Activated naive CD4-positive, alpha-beta T cell treated with anti-CD3 and anti-CD28 coated beads, Interleukin-2, amount 10 ng/mL, durations not matched to agents 7 days and 5 days (primary cell): ENCODE measurements around the gene COPRS.

ENCODE experiments used
- CTCF ChIA-PET: fragments of 350-600 bp; sonication (Branson Sonifier 250); formaldehyde crosslinking; loops from one replicate; lab custom pipeline; 2021; ENCODE audit warnings: antibody characterized with exemption; lab: Charles Lee
- DNase-seq: peaks from one replicate; pipeline ENCODE4 v3.0.0-alpha.2; 2020
- H3K27ac Mint-ChIP-seq: one replicate; pipeline ENCODE4 v1.8.0; 2021; ENCODE audit warnings: mild to moderate bottlenecking, moderate library complexity, mixed read lengths
- H3K27me3 Mint-ChIP-seq: one replicate; pipeline ENCODE4 v1.8.0; 2021; ENCODE audit warnings: mild to moderate bottlenecking, mixed read lengths
- H3K36me3 Mint-ChIP-seq: one replicate; pipeline ENCODE4 v1.8.0; 2021; ENCODE audit warnings: mixed read lengths
- H3K4me1 Mint-ChIP-seq: one replicate; pipeline ENCODE4 v1.8.0; 2021; ENCODE audit warnings: mixed read lengths
- H3K4me3 Mint-ChIP-seq: one replicate; pipeline ENCODE4 v1.8.0; 2021; ENCODE audit warnings: mild to moderate bottlenecking, moderate library complexity, mixed read lengths
- H3K9me3 Mint-ChIP-seq: one replicate; pipeline ENCODE4 v1.8.0; 2021; ENCODE audit warnings: mixed read lengths

Gene COPRS

GRCh38 chr17:31869797-31870568 is 10.9 kb upstream of the COPRS start:
- H3K4me1 Mint-ChIP-seq = no peaks in the 10 kb centered on the region
- H3K36me3 Mint-ChIP-seq = peaks cover 52% of the 10 kb centered on the region

GRCh38 chr17:31869031-31869430 is 10.0 kb upstream of the COPRS start:
- Mint-ChIP-seq H3K4me1 (no peaks in the 10 kb centered on the region), H3K4me3 (no peak overlapping the region), H3K27ac (no peak overlapping the region), H3K36me3 (peaks cover 50% of the 10 kb centered on the region), H3K9me3 (no peaks in the 10 kb centered on the region), H3K27me3 (no peaks in the 10 kb centered on the region)
- DNase-seq = no peak
- CTCF ChIA-PET = no interaction called here

More at GRCh38 chr17:31869797-31870568, 10.9 kb upstream of the COPRS start:
- no peak for DNase-seq
- Mint-ChIP-seq H3K27me3 (no peaks in the 10 kb centered on the region), H3K4me3 (no peak overlapping the region), H3K27ac (no peak overlapping the region), H3K9me3 (no peaks in the 10 kb centered on the region)
- CTCF ChIA-PET = interaction anchor here (0.7 kb wide), 1 partner anchor 29 kb away, joined by 3 read pairs; no protein-coding TSS in a partner anchor

- CTCF ChIA-PET = no interaction called here
- H3K4me1 Mint-ChIP-seq = peaks cover 19% of the 10 kb centered on the region
- H3K36me3 Mint-ChIP-seq = peaks cover 9% of the 10 kb centered on the region
- no peaks in the 10 kb centered on the region for H3K9me3 Mint-ChIP-seq
- H3K27me3 Mint-ChIP-seq = peaks cover 5% of the 10 kb centered on the region
- H3K4me3 Mint-ChIP-seq = peak overlapping the region; percentile 75
- no peak for DNase-seq
- H3K27ac Mint-ChIP-seq = no peak overlapping the region
Measured at GRCh38 chr17:31859487-31860008, 504 bp upstream of the COPRS start.

- H3K27ac Mint-ChIP-seq = no peak overlapping the region
- peaks cover 6% of the 10 kb centered on the region for H3K36me3 Mint-ChIP-seq
Measured at GRCh38 chr17:31857920-31858641, 963 bp downstream of the COPRS start.

GRCh38 chr17:31856750-31857149 is 2.3 kb downstream of the COPRS start:
- Mint-ChIP-seq H3K4me3 (no peak overlapping the region), H3K27me3 (peaks cover 5% of the 10 kb centered on the region), H3K9me3 (no peaks in the 10 kb centered on the region), H3K27ac (no peak overlapping the region), H3K4me1 (peaks cover 19% of the 10 kb centered on the region), H3K36me3 (peaks cover 4% of the 10 kb centered on the region)
- DNase-seq = no peak
- CTCF ChIA-PET = interaction anchor here (1.4 kb wide), 1 partner anchor 14 kb away, joined by 3 read pairs; no protein-coding TSS in a partner anchor

More at GRCh38 chr17:31857920-31858641, 963 bp downstream of the COPRS start:
- CTCF ChIA-PET = interaction anchor here (1.4 kb wide), 1 partner anchor 16 kb away, joined by 3 read pairs; no protein-coding TSS in a partner anchor
- Mint-ChIP-seq H3K9me3 (no peaks in the 10 kb centered on the region), H3K4me3 (peak overlapping the region; percentile 80), H3K4me1 (peaks cover 19% of the 10 kb centered on the region), H3K27me3 (peaks cover 5% of the 10 kb centered on the region)
- no peak for DNase-seq

GRCh38 chr17:31854672-31855071 is 4.4 kb downstream of the COPRS start:
- Mint-ChIP-seq H3K27ac (no peak overlapping the region), H3K9me3 (no peaks in the 10 kb centered on the region), H3K4me3 (no peak overlapping the region), H3K36me3 (peaks cover 4% of the 10 kb centered on the region), H3K27me3 (peaks cover 5% of the 10 kb centered on the region), H3K4me1 (peaks cover 16% of the 10 kb centered on the region)
- DNase-seq = no peak
- CTCF ChIA-PET = no interaction called here

- Mint-ChIP-seq H3K36me3 (peaks cover 4% of the 10 kb centered on the region), H3K4me3 (no peak overlapping the region), H3K4me1 (peaks cover 12% of the 10 kb centered on the region), H3K27me3 (peaks cover 5% of the 10 kb centered on the region), H3K9me3 (no peaks in the 10 kb centered on the region), H3K27ac (no peak overlapping the region)
- no peak for DNase-seq
- CTCF ChIA-PET = no interaction called here
Measured at GRCh38 chr17:31853911-31854470, 5.1 kb downstream of the COPRS start.

GRCh38 chr17:31845291-31845690 is 13.8 kb downstream of the COPRS start:
- Mint-ChIP-seq H3K9me3 (no peaks in the 10 kb centered on the region), H3K4me1 (no peaks in the 10 kb centered on the region), H3K36me3 (no peaks in the 10 kb centered on the region), H3K27me3 (peaks cover 16% of the 10 kb centered on the region), H3K27ac (no peak overlapping the region), H3K4me3 (no peak overlapping the region)
- CTCF ChIA-PET = interaction anchor here (1.2 to 1.7 kb wide), 2 partner anchors 287 to 318 kb away, joined by 3 to 5 read pairs; no protein-coding TSS in a partner anchor
- DNase-seq = no peak

GRCh38 chr17:31843070-31843745 is 15.8 kb downstream of the COPRS start:
- Mint-ChIP-seq H3K4me3 (no peak overlapping the region), H3K9me3 (no peaks in the 10 kb centered on the region), H3K27me3 (peaks cover 23% of the 10 kb centered on the region), H3K27ac (no peak overlapping the region), H3K36me3 (no peaks in the 10 kb centered on the region), H3K4me1 (no peaks in the 10 kb centered on the region)
- no peak for DNase-seq
- CTCF ChIA-PET = interaction anchor here (0.6 to 3.5 kb wide), 23 partner anchors 9 to 496 kb away, joined by 3 to 33 read pairs (median 3); no protein-coding TSS in a partner anchor

- Mint-ChIP-seq H3K4me1 (no peaks in the 10 kb centered on the region), H3K27ac (no peak overlapping the region), H3K4me3 (no peak overlapping the region), H3K9me3 (no peaks in the 10 kb centered on the region), H3K36me3 (no peaks in the 10 kb centered on the region), H3K27me3 (peaks cover 30% of the 10 kb centered on the region)
- CTCF ChIA-PET = interaction anchor here (0.6 to 3.5 kb wide), 23 partner anchors 8 to 497 kb away, joined by 3 to 33 read pairs (median 3); no protein-coding TSS in a partner anchor
- DNase-seq = peak; percentile 76
Measured at GRCh38 chr17:31842195-31843069, 16.6 kb downstream of the COPRS start.

- peaks cover 30% of the 10 kb centered on the region for H3K27me3 Mint-ChIP-seq
- no peak overlapping the region for H3K4me3 Mint-ChIP-seq
- no peak overlapping the region for H3K27ac Mint-ChIP-seq
- no peaks in the 10 kb centered on the region for H3K9me3 Mint-ChIP-seq
- DNase-seq = no peak
- CTCF ChIA-PET = interaction anchor here (0.6 to 3.5 kb wide), 16 partner anchors 7 to 453 kb away, joined by 3 to 33 read pairs (median 6); no protein-coding TSS in a partner anchor
- H3K36me3 Mint-ChIP-seq = no peaks in the 10 kb centered on the region
- H3K4me1 Mint-ChIP-seq = no peaks in the 10 kb centered on the region
Measured at GRCh38 chr17:31841850-31842194, 17.2 kb downstream of the COPRS start.

- no peak overlapping the region for H3K27ac Mint-ChIP-seq
- H3K9me3 Mint-ChIP-seq = no peaks in the 10 kb centered on the region
- H3K36me3 Mint-ChIP-seq = no peaks in the 10 kb centered on the region
- H3K4me3 Mint-ChIP-seq = no peak overlapping the region
- peaks cover 9% of the 10 kb centered on the region for H3K4me1 Mint-ChIP-seq
- no peak for DNase-seq
- CTCF ChIA-PET = no interaction called here
- H3K27me3 Mint-ChIP-seq = peaks cover 33% of the 10 kb centered on the region
Measured at GRCh38 chr17:31838636-31839225, 20.3 kb downstream of the COPRS start.
